OCI-LY3 (cell line): ENCODE data around the gene PRSS36.

Experiments used
- H2AFZ ChIP-seq: fragments of 200-600, 300-600 bp; shearing (Covaris generic); 2 replicates; pipeline ENCODE4 v1.6.0; 2014; ENCODE audit warnings: antibody characterized with exemption, low read depth, low read length
- H3K27ac ChIP-seq: fragments of 200-600, 300-600 bp; sonication (generic); 2 replicates; pipeline ENCODE4 v1.5.1; 2014; ENCODE audit warnings: mild to moderate bottlenecking, low read length, moderate library complexity, mixed read lengths
- H3K27me3 ChIP-seq: fragments of 200-600, 300-600 bp; sonication (generic); 2 replicates; pipeline ENCODE4 v1.6.1; 2014; ENCODE audit warnings: low read depth, low read length, mixed read lengths
- H3K36me3 ChIP-seq: fragments of 200-600, 300-600 bp; sonication (generic); replicated peaks from 2 replicates; pipeline ENCODE3; 2014; ENCODE audit warnings: low read depth, low read length, mixed read lengths
- H3K4me1 ChIP-seq: fragments of 300-600, 200-600 bp; sonication (generic); 2 replicates; pipeline ENCODE4 v1.6.1; 2014; ENCODE audit warnings: low read length, mixed read lengths
- H3K4me2 ChIP-seq: fragments of 200-600, 300-600 bp; sonication (generic); 2 replicates; pipeline ENCODE4 v1.6.1; 2014; ENCODE audit warnings: low read length, mixed read lengths
- H3K4me3 ChIP-seq: fragments of 300-600, 200-600 bp; sonication (generic); 2 replicates; pipeline ENCODE4 v1.5.1; 2014; ENCODE audit warnings: antibody characterized with exemption, mild to moderate bottlenecking, low read length, moderate library complexity
- H3K79me2 ChIP-seq: fragments of 300-600, 200-600 bp; shearing (Covaris generic); 2 replicates; pipeline ENCODE4 v1.6.1; 2014; ENCODE audit warnings: mild to moderate bottlenecking, low read length, mixed read lengths
- H3K9ac ChIP-seq: fragments of 300-600, 200-600 bp; shearing (Covaris generic); 2 replicates; pipeline ENCODE4 v1.6.0; 2014; ENCODE audit warnings: mild to moderate bottlenecking, low read length, moderate library complexity
- H3K9me3 ChIP-seq: fragments of 200-600, 300-600 bp; shearing (Covaris generic); 2 replicates; pipeline ENCODE4 v1.6.1; 2014; ENCODE audit warnings: low read length, mixed read lengths; ENCODE audit not compliant: insufficient read depth
- H4K20me1 ChIP-seq: fragments of 200-600, 300-600 bp; sonication (generic); 2 replicates; pipeline ENCODE4 v1.6.1; 2016; ENCODE audit warnings: low read length, mixed read lengths; ENCODE audit not compliant: insufficient read depth
- EZH2phosphoT487 ChIP-seq: fragments of 200-600 bp; shearing (Covaris generic); IDR thresholded peaks from 2 replicates; pipeline ENCODE4 v1.6.1; 2018; ENCODE audit warnings: antibody characterized with exemption, mixed run types, low read depth
- TF ChIP-seq, protein P1 (sequence below): fragments of 200-600, 300-600 bp; sonication (generic); IDR thresholded peaks from 2 replicates; pipeline ENCODE4 v1.5.1; 2014; ENCODE audit warnings: antibody characterized with exemption, low read length, low read depth

The PRSS36 gene

GRCh38 chr16:31118223-31119155, 31.4 kb downstream of the PRSS36 start:
- H3K4me1 ChIP-seq: peaks cover 11% of the 10 kb centered on the region
- peaks cover 18% of the 10 kb centered on the region for H3K79me2 ChIP-seq
- H3K9ac ChIP-seq: peak overlapping the region; percentile 67
- H3K27me3 ChIP-seq: no peaks in the 10 kb centered on the region
- peaks cover 22% of the 10 kb centered on the region for H3K36me3 ChIP-seq
- no peak for TF ChIP-seq EZH2phosphoT487
- TF ChIP-seq, protein P1, sequence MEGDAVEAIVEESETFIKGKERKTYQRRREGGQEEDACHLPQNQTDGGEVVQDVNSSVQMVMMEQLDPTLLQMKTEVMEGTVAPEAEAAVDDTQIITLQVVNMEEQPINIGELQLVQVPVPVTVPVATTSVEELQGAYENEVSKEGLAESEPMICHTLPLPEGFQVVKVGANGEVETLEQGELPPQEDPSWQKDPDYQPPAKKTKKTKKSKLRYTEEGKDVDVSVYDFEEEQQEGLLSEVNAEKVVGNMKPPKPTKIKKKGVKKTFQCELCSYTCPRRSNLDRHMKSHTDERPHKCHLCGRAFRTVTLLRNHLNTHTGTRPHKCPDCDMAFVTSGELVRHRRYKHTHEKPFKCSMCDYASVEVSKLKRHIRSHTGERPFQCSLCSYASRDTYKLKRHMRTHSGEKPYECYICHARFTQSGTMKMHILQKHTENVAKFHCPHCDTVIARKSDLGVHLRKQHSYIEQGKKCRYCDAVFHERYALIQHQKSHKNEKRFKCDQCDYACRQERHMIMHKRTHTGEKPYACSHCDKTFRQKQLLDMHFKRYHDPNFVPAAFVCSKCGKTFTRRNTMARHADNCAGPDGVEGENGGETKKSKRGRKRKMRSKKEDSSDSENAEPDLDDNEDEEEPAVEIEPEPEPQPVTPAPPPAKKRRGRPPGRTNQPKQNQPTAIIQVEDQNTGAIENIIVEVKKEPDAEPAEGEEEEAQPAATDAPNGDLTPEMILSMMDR: no peak
- H3K9me3 ChIP-seq: no peaks in the 10 kb centered on the region
- H3K27ac ChIP-seq: no peak overlapping the region
- peak overlapping the region; percentile 95 for H3K4me2 ChIP-seq
- H3K4me3 ChIP-seq: peak overlapping the region; percentile 95
- H4K20me1 ChIP-seq: peaks cover 6% of the 10 kb centered on the region
- H2AFZ ChIP-seq: no peak overlapping the region

DNA sequence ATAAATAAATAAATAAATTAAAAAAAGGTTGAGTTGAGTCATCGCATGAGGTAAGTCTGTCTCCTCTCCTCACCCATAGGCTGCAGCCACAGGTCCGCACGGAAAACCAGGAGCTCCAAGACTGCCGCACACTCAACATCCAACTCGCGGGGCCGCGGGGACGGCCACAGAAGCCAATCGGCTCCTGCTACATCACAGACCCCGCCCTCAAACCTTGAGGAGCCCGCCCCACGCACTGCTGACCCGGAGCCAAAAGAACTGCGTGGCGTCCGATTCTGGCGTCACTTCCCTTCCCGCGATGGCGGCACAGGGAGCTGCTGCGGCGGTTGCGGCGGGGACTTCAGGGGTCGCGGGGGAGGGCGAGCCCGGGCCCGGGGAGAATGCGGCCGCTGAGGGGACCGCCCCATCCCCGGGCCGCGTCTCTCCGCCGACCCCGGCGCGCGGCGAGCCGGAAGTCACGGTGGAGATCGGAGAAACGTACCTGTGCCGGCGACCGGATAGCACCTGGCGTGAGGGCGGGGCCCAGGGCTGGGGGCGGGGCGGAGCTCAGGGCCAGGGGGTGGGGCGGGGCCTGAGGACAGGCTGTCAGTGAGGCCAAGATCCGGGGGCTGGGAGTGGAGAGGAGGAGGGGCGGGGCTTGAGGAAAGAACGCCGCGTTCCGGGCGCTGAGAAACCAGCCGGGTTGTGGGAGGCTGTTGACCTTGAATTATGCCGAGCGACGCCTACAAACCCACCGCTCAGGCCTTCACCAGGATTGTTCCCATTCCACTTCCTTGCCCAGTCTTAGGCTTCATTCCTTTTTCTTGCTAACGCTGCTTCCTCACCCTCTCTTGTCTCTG, 32.3 kb downstream of the PRSS36 start, which contains the start of gene KAT8:
Gene KAT8, plus strand, starts transcription at position 281 of the 839 bp plus-strand sequence. Its CDS starts 18 bp downstream, at position 299.
- peak within 1 kb of the TSS; percentile 67 for H3K9ac ChIP-seq
- H3K4me3 ChIP-seq: peak within 1 kb of the TSS; percentile 95
- H3K27me3 ChIP-seq: no peaks in the 10 kb centered on the region
- H3K9me3 ChIP-seq: no peaks in the 10 kb centered on the region
- H3K4me1 ChIP-seq: peaks cover 12% of the 10 kb centered on the region
- TF ChIP-seq, protein P1: no peak
- TF ChIP-seq EZH2phosphoT487: no peak
- peaks cover 18% of the 10 kb centered on the region for H3K79me2 ChIP-seq
- peak within 1 kb of the TSS; percentile 77; the same call in 1 of the 2 replicates for H2AFZ ChIP-seq
- peak within 1 kb of the TSS; percentile 47 for H3K27ac ChIP-seq
- peaks cover 6% of the 10 kb centered on the region for H4K20me1 ChIP-seq
- peak within 1 kb of the TSS; percentile 95 for H3K4me2 ChIP-seq
- peaks cover 26% of the 10 kb centered on the region for H3K36me3 ChIP-seq

- Histone ChIP-seq H3K4me3 (no peak overlapping the region), H4K20me1 (peaks cover 6% of the 10 kb centered on the region), H3K4me2 (no peak overlapping the region), H3K36me3 (peaks cover 32% of the 10 kb centered on the region), H3K27ac (no peak overlapping the region), H3K9me3 (no peaks in the 10 kb centered on the region), H3K4me1 (peaks cover 12% of the 10 kb centered on the region), H3K27me3 (no peaks in the 10 kb centered on the region), H2AFZ (no peak overlapping the region), H3K9ac (no peak overlapping the region), H3K79me2 (peaks cover 15% of the 10 kb centered on the region)
- TF ChIP-seq, protein P1: no peak
- no peak for TF ChIP-seq EZH2phosphoT487
Measured at GRCh38 chr16:31114468-31114867, 35.4 kb downstream of the PRSS36 start.
